Karpas-422 (cell line): Measurements from ENCODE around the gene LACRT. TPM values are rescaled to one million over a fixed set of nuclear protein-coding genes. Genes with fewer than 3 reads are reported as not detected.

Source experiments
- DNase-seq: peaks from one replicate; pipeline ENCODE4 v3.0.0-alpha.2; 2015
- H2AFZ ChIP-seq: fragments of 200-600 bp; sonication (generic); 2 replicates; pipeline ENCODE4 v1.6.1; 2014; ENCODE audit warnings: antibody characterized with exemption, low read length, mixed read lengths
- H3K27ac ChIP-seq: fragments of 200-600 bp; sonication (generic); 2 replicates; pipeline ENCODE4 v1.5.1; 2014; ENCODE audit warnings: mild to moderate bottlenecking, low read length, moderate library complexity
- H3K27me3 ChIP-seq: fragments of 200-600 bp; sonication (generic); 2 replicates; pipeline ENCODE4 v1.6.1; 2014; ENCODE audit warnings: low read length, mixed read lengths
- H3K36me3 ChIP-seq: fragments of 200-600 bp; sonication (generic); 2 replicates; pipeline ENCODE4 v1.6.1; 2014; ENCODE audit warnings: low read length, mixed read lengths; ENCODE audit not compliant: insufficient read depth
- H3K4me1 ChIP-seq: fragments of 200-600 bp; sonication (generic); 2 replicates; pipeline ENCODE4 v1.6.1; 2014; ENCODE audit warnings: mild to moderate bottlenecking, low read length, mixed read lengths
- H3K4me2 ChIP-seq: fragments of 200-600 bp; sonication (generic); 2 replicates; pipeline ENCODE4 v1.6.1; 2014; ENCODE audit warnings: low read length, low read depth, mild to moderate bottlenecking; ENCODE audit not compliant: poor library complexity, severe bottlenecking
- H3K4me3 ChIP-seq: fragments of 200-600 bp; sonication (generic); 2 replicates; pipeline ENCODE4 v1.5.1; 2014; ENCODE audit warnings: mild to moderate bottlenecking, antibody characterized with exemption, low read length, mixed read lengths
- H3K79me2 ChIP-seq: fragments of 200-600 bp; sonication (generic); 2 replicates; pipeline ENCODE4 v1.6.1; 2014; ENCODE audit warnings: mild to moderate bottlenecking, low read length, mixed read lengths
- H3K9ac ChIP-seq: fragments of 200-600 bp; sonication (generic); 2 replicates; pipeline ENCODE4 v1.6.0; 2014; ENCODE audit warnings: low read length
- H3K9me2 ChIP-seq: fragments of 200-600 bp; sonication (generic), shearing (Covaris generic); replicated peaks from 2 replicates; pipeline ENCODE4 v1.6.0; 2014; ENCODE audit warnings: mild to moderate bottlenecking, low read length, moderate library complexity; ENCODE audit not compliant: insufficient read depth
- H3K9me3 ChIP-seq: fragments of 300-700, 200-600 bp; sonication (generic); 2 replicates; pipeline ENCODE4 v1.6.1; 2014; ENCODE audit warnings: low read length, mixed read lengths
- H4K20me1 ChIP-seq: fragments of 200-600 bp; sonication (generic); 2 replicates; pipeline ENCODE4 v1.6.1; 2014; ENCODE audit warnings: mild to moderate bottlenecking, antibody characterized with exemption, low read length, low read depth; ENCODE audit not compliant: insufficient read depth
- total RNA-seq: library from RNA; depleted of rRNA; stranded (reverse); fragments of >200 nt; shearing (Covaris generic); gene quantifications from 2 replicates; pipeline ENCODE4 v1.2.3, GENCODE V29; 2014; ENCODE audit warnings: low replicate concordance

LACRT gene
- total RNA-seq, 1 experiment from 2014 or later, result not detected

GRCh38 chr12:54616933-54617680 is 17.6 kb downstream of the LACRT start:
- DNase-seq, result no peak
- no peak overlapping the region for H3K9ac ChIP-seq
- H3K4me2 ChIP-seq, result no peak overlapping the region

DNA sequence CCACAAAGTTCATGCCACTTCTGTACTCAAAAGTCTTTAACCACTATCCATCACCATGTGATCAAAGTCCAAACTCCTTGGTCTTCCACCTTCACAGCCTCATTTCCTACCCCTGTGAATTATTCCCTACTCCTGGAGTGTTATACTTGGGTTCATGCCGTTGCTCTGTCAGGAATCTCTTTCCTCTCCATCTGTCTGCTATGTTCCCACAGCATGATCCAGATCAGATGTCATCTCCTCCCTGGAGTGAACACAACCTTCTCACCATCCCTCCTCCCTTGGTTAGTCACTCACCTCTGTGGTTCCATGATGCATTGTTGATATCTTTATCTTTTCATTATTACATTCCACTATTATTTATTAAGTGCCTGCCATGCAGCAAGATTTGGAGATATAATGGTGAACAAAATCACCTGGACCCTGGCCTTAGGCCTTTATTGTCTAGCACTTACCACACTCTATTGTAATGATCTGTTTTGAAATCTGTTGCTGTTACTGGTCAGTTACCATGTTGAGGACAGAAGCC is 22.4 kb downstream of the LACRT start:
- Histone ChIP-seq H3K4me2 (no peak overlapping the region), H3K9ac (no peak overlapping the region), H3K36me3 (no peaks in the 10 kb centered on the region), H4K20me1 (no peaks in the 10 kb centered on the region), H3K4me1 (no peaks in the 10 kb centered on the region), H3K9me3 (no peaks in the 10 kb centered on the region), H3K4me3 (no peak overlapping the region), H3K27ac (no peak overlapping the region), H3K27me3 (no peaks in the 10 kb centered on the region), H3K9me2 (no peaks in the 10 kb centered on the region), H3K79me2 (no peaks in the 10 kb centered on the region), H2AFZ (no peak overlapping the region)
- no peak for DNase-seq

More at GRCh38 chr12:54616933-54617680, 17.6 kb downstream of the LACRT start:
- no peak overlapping the region for H3K4me3 ChIP-seq
- H3K79me2 ChIP-seq, result no peaks in the 10 kb centered on the region
- H3K4me1 ChIP-seq, result no peaks in the 10 kb centered on the region
- H3K9me3 ChIP-seq, result no peaks in the 10 kb centered on the region
- H4K20me1 ChIP-seq, result no peaks in the 10 kb centered on the region
- H3K36me3 ChIP-seq, result no peaks in the 10 kb centered on the region
- H3K27ac ChIP-seq, result no peak overlapping the region
- H3K9me2 ChIP-seq, result no peaks in the 10 kb centered on the region
- no peaks in the 10 kb centered on the region for H3K27me3 ChIP-seq
- no peak overlapping the region for H2AFZ ChIP-seq

GRCh38 chr12:54611715-54612149 is 23.0 kb downstream of the LACRT start:
- H3K4me3 ChIP-seq, result no peak overlapping the region
- no peaks in the 10 kb centered on the region for H4K20me1 ChIP-seq
- H3K79me2 ChIP-seq, result no peaks in the 10 kb centered on the region
- H3K9ac ChIP-seq, result no peak overlapping the region
- H3K27ac ChIP-seq, result no peak overlapping the region
- H3K4me2 ChIP-seq, result no peak overlapping the region
- no peak for DNase-seq
- no peak overlapping the region for H2AFZ ChIP-seq
- no peaks in the 10 kb centered on the region for H3K9me3 ChIP-seq
- H3K9me2 ChIP-seq, result no peaks in the 10 kb centered on the region
- H3K27me3 ChIP-seq, result no peaks in the 10 kb centered on the region
- no peaks in the 10 kb centered on the region for H3K36me3 ChIP-seq
- H3K4me1 ChIP-seq, result no peaks in the 10 kb centered on the region

GRCh38 chr12:54608769-54609168 is 25.9 kb downstream of the LACRT start:
- no peaks in the 10 kb centered on the region for H3K4me1 ChIP-seq
- DNase-seq, result no peak
- H3K36me3 ChIP-seq, result no peaks in the 10 kb centered on the region
- H2AFZ ChIP-seq, result no peak overlapping the region
- no peak overlapping the region for H3K4me2 ChIP-seq
- H3K79me2 ChIP-seq, result no peaks in the 10 kb centered on the region
- H3K9me2 ChIP-seq, result no peaks in the 10 kb centered on the region
- H3K9ac ChIP-seq, result no peak overlapping the region
- H3K27ac ChIP-seq, result no peak overlapping the region
- no peaks in the 10 kb centered on the region for H4K20me1 ChIP-seq
- H3K27me3 ChIP-seq, result no peaks in the 10 kb centered on the region
- no peaks in the 10 kb centered on the region for H3K9me3 ChIP-seq
- H3K4me3 ChIP-seq, result no peak overlapping the region

DNA sequence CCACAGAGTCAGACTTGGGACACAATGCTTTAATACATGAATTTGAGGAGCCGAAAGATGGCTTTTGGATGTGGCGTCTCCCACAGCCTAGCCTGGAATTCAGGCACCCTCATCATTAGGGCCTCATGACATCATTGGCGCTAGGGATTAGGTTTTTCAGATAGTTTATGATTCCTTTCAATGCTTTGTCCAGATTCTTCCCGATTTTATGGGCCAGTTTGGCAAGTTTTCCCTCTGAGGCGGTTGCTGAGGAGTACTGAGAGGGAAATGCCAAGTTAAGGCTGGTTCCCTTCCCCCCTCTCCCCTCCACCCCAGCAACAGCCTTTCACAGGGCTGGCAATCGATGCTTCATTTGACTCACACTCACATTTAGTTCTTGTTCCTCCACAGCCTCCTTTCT is 26.5 kb downstream of the LACRT start:
- no peak for DNase-seq
- H3K36me3 ChIP-seq, result no peaks in the 10 kb centered on the region
- H3K4me1 ChIP-seq, result no peaks in the 10 kb centered on the region

DNA sequence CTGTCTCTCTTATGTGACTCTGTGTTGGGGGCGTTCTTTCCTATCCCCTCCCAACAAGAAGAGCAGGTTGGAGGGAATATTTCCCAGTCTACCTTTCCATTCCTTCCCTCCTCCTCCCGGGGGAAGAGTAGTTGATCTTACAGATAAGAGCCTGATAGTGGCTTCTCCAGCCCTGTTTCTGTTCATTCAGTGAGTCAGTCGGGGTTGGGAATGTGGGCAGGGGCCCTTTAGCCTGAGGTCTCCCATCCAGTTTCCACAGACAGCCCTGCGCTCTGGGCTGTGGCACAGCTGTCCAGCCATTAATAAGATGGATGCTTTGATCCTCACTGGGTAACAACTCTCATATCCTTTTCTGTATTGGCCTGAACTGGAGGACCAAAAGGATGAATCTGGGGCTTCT is 28.1 kb downstream of the LACRT start:
- Histone ChIP-seq H4K20me1 (no peaks in the 10 kb centered on the region), H3K79me2 (no peaks in the 10 kb centered on the region), H2AFZ (no peak overlapping the region), H3K9me2 (no peaks in the 10 kb centered on the region), H3K9me3 (no peaks in the 10 kb centered on the region), H3K27ac (no peak overlapping the region), H3K36me3 (no peaks in the 10 kb centered on the region), H3K4me1 (no peaks in the 10 kb centered on the region), H3K27me3 (no peaks in the 10 kb centered on the region), H3K9ac (no peak overlapping the region), H3K4me3 (no peak overlapping the region), H3K4me2 (no peak overlapping the region)
- DNase-seq, result no peak

More for the DNA sequence above, 26.5 kb downstream of the LACRT start:
- no peaks in the 10 kb centered on the region for H3K9me2 ChIP-seq
- H3K9me3 ChIP-seq, result no peaks in the 10 kb centered on the region
- no peak overlapping the region for H3K4me3 ChIP-seq
- no peaks in the 10 kb centered on the region for H3K79me2 ChIP-seq
- no peak overlapping the region for H2AFZ ChIP-seq
- H3K27ac ChIP-seq, result no peak overlapping the region
- H4K20me1 ChIP-seq, result no peaks in the 10 kb centered on the region
- no peaks in the 10 kb centered on the region for H3K27me3 ChIP-seq
- H3K9ac ChIP-seq, result no peak overlapping the region
- no peak overlapping the region for H3K4me2 ChIP-seq

DNA sequence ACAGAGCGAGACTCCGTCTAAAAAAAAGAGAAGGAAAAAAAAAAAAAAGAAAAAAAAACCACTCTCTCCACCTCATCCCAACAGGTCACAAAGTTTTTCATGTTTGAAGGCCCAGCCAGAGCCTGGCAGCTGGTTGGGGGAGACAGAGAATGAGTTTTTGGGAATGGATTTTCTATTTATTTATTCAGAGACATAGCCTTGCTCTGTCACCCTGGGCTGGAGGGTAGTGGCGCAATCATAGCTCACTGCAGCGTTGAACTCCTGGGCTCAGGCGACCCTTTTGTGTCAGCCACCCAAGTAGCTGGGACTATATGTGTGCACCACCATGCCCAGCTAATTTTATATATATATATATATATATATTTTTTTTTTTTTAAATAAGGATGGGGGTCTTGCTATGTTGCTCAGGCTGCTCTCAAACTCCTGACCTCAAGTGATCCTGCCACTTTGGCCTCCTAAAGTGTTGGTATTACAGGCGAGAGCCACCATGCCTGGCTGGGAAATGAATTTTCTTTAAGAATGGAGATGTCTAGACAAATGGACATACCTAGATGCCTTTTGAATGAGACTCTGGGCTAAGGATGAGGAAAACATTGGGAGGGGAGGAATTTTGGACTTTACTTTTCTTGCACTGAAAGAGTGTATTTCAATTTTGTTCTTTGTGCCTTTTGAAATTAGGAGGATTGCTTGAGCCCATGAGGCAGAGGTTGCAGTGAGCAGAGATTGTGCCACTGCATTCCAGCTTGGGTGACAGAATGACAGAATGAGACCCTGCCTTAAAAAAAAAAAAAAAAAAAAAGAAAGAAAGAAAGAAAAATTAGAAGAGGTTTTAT is 29.3 kb downstream of the LACRT start:
- no peak for DNase-seq
- no peaks in the 10 kb centered on the region for H3K9me2 ChIP-seq

DNA sequence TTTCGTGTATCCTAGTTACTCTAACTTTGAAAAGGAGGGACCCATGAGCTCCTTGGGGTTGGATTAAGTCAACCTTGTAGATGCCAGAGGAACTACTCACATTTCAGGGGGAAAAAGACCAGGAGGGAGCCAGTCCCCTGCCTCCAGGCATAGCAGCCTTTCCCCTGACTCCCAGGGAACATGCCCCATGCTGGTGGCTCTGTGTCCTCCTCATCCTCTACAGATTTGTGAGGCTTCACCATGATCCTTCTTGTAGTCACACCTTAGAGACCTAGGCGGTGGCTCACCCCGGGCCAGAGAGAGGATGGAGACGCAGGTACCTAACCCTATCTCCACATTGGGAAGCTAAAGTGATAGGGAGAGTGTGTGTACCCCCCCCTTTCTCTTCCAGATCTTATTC is 30.3 kb downstream of the LACRT start:
- Histone ChIP-seq H3K9ac (no peak overlapping the region), H3K27me3 (no peaks in the 10 kb centered on the region), H4K20me1 (no peaks in the 10 kb centered on the region), H3K9me2 (no peaks in the 10 kb centered on the region), H3K36me3 (no peaks in the 10 kb centered on the region), H3K27ac (no peak overlapping the region), H3K9me3 (no peaks in the 10 kb centered on the region), H3K79me2 (no peaks in the 10 kb centered on the region), H2AFZ (no peak overlapping the region), H3K4me2 (no peak overlapping the region), H3K4me1 (no peaks in the 10 kb centered on the region), H3K4me3 (no peak overlapping the region)
- no peak for DNase-seq

More for the DNA sequence above, 29.3 kb downstream of the LACRT start:
- Histone ChIP-seq H4K20me1 (no peaks in the 10 kb centered on the region), H3K79me2 (no peaks in the 10 kb centered on the region), H2AFZ (no peak overlapping the region), H3K4me2 (no peak overlapping the region), H3K27ac (no peak overlapping the region), H3K4me3 (no peak overlapping the region), H3K36me3 (no peaks in the 10 kb centered on the region), H3K4me1 (no peaks in the 10 kb centered on the region), H3K9me3 (no peaks in the 10 kb centered on the region), H3K9ac (no peak overlapping the region), H3K27me3 (no peaks in the 10 kb centered on the region)
